Heart left ventricle (tissue), 16 donors: Measurements from ENCODE around the gene FPR1. TPM values are rescaled to one million over a fixed set of nuclear protein-coding genes. Genes with fewer than 3 reads are reported as not detected.

Source experiments
- ATAC-seq, 4 donors: fragments of 200-7000 bp; cut with Tn5 transposase; one replicate each; pipeline ENCODE4 v1.9.1; 2020 to 2022; ENCODE audit warnings: moderate library complexity in 4 of 4, mild to moderate bottlenecking in 3 of 4, moderate number of reproducible peaks in 1 of 4
- DNase-seq, 5 donors: peaks; one replicate each; pipeline ENCODE4 v3.0.0-alpha.2; 2020
- H3K27ac ChIP-seq, 12 donors: fragments of 200-600 bp; sonication (generic) in 4 of 12; one replicate each; pipeline versions ENCODE4 v1.5.0 to v1.8.0; 2016 to 2022; ENCODE audit warnings: mild to moderate bottlenecking in 2 of 12
- H3K27me3 ChIP-seq, 9 donors: fragments of 200-600 bp; sonication (generic) in 2 of 9; one replicate each; pipeline versions ENCODE4 v1.5.1 to v1.8.0; 2016 to 2022; ENCODE audit warnings: mild to moderate bottlenecking in 3 of 9
- H3K36me3 ChIP-seq, 9 donors: fragments of 200-600 bp; sonication (generic) in 2 of 9; one replicate each; pipeline versions ENCODE4 v1.5.0 to v1.8.0; 2018 to 2022; ENCODE audit warnings: mild to moderate bottlenecking in 2 of 9
- H3K4me1 ChIP-seq, 12 donors: fragments of 200-600 bp; sonication (generic) in 4 of 12; one replicate each; pipeline versions ENCODE4 v1.5.0 to v1.8.0; 2016 to 2022; ENCODE audit warnings: mild to moderate bottlenecking in 3 of 12
- H3K4me3 ChIP-seq, 12 donors: fragments of 200-600 bp; sonication (generic) in 4 of 12; one replicate each; pipeline versions ENCODE4 v1.5.0 to v1.8.0; 2017 to 2022; ENCODE audit warnings: mild to moderate bottlenecking in 9 of 12, moderate library complexity in 4 of 12
- H3K9me3 ChIP-seq, 12 donors: fragments of 200-600 bp; sonication (generic) in 4 of 12; one replicate each; pipeline versions ENCODE4 v1.5.0 to v1.8.0; 2016 to 2022; ENCODE audit warnings: mild to moderate bottlenecking in 1 of 12
- CTCF ChIP-seq, 12 donors: fragments of 200-600 bp; sonication (generic) in 4 of 12; IDR thresholded peaks; one replicate each; pipeline versions ENCODE4 v1.5.0 to v1.8.0; 2018 to 2022; ENCODE audit warnings: antibody characterized with exemption in 12 of 12, mild to moderate bottlenecking in 5 of 12
- POLR2A ChIP-seq, 2 donors: fragments of 450-650 bp; IDR thresholded peaks; one replicate each; pipeline ENCODE4 v1.6.1; 2017; ENCODE audit warnings: antibody characterized with exemption in 2 of 2, mild to moderate bottlenecking in 2 of 2, moderate library complexity in 2 of 2
- whole genome bisulfite sequencing, 4 donors: extraction: QIAGEN DNeasy Blood & Tissue Kit in 2 of 4; methylation state at CpG; one replicate each; pipeline versions ENCODE4 v1.1.5 to v1.1.7; 2013 to 2018; 5-methylcytosine and 5-hydroxymethylcytosine counted together
- intact Hi-C, 10 donors: fragments of 100-400 bp; cut with DNase I; formaldehyde crosslinking; loops; one replicate each; pipeline versions ENCODE4 v1.11.1 to v1.14.2; 2022
- polyA plus RNA-seq, 2 donors: library from polyadenylated mRNA; stranded (reverse); fragments of 200-250 nt; gene quantifications; one replicate each; pipeline ENCODE4 v1.2.3, GENCODE V29; 2013
- total RNA-seq, 9 donors: library from RNA; depleted of rRNA in 2 of 9; stranded (reverse); fragments of >200 nt in 2 of 9; fragmentation: NEBNext Ultra II Directional in 3 of 9; extraction: Animal tissue kit (Norgen Biotek cat#: 25700) in 3 of 9; gene quantifications; one replicate each; pipeline versions ENCODE4 v1.1.0 to v1.2.4, GENCODE V29; 2016 to 2023
- donor health status: ischemic (EF 13 %, LVEDD 7.1; RV severe dilation, severe dysfunction).
- donor health status: healthy with polysubstance abuse.
- donor health status: DM: no; HTN: yes; CAD: no.
- donor health status: DM: no; HTN: no; CAD: no.
- donor health status: ischemic (EF 25% LVEDD 6.9; RV normal size, moderate dysfunction).
- donor health status: ischemic (EF 25% LVEDD 5.7; RV mildly dilated, moderate dysfunction).
- donor health status: healthy.
- donor health status: DM: yes; HTN: yes; CAD: no.
- donor health status: ischemic (EF 35%, LVEDD 5.7; RV mildly dilated, moderate dysfunction).
- donor health status: nonischemic (EF 11% LVEDD 7.7; RV severe dilation, severe dysfunction).
- donor health status: DM: yes; HTN: yes; CAD: no.
- donor health status: PGD.
- donor health status: ischemic (EF 29% LVEDD 5.4; RV normal size, mild dysfunction).
- donor health status: nonischemic (EF 23%, LVEDD 6.1; RV moderate dilation, normal function).

The FPR1 gene
- total and polyA plus RNA-seq, 11 donors: 0.15 to 39.4 (median 4.7) TPM

- Histone ChIP-seq H3K4me1 (peaks cover 0 to 18% (median 4%) of the 10 kb centered on the region in 12 donors), H3K27me3 (peaks cover 14 to 90% (median 62%) of the 10 kb centered on the region in 9 donors), H3K36me3 (no peaks in the 10 kb centered on the region), H3K9me3 (no peaks in the 10 kb centered on the region), H3K4me3 (peak overlapping the region in 2 of 12 donors; percentile 4 to 26), H3K27ac (no peak overlapping the region)
- no peak for DNase-seq
- intact Hi-C loops: no loop called here
- no peak for ATAC-seq
- WGBS, 4 donors: 65 to 77% (median 74%) methylated on average over 2 of the region's 2 CpGs
- TF ChIP-seq POLR2A (IDR thresholded peaks at IDR 0.05): no peak
- no peak for TF ChIP-seq CTCF (IDR thresholded peaks at IDR 0.05)
Observed at GRCh38 chr19:51722492-51722891, 29.2 kb downstream of the FPR1 start.

- Histone ChIP-seq H3K27ac (no peak overlapping the region), H3K4me3 (no peak overlapping the region), H3K36me3 (no peaks in the 10 kb centered on the region), H3K9me3 (no peaks in the 10 kb centered on the region), H3K4me1 (peaks cover 0 to 18% (median 4%) of the 10 kb centered on the region in 12 donors), H3K27me3 (peaks cover 14 to 85% (median 56%) of the 10 kb centered on the region in 9 donors)
- TF ChIP-seq CTCF (IDR thresholded peaks at IDR 0.05): no peak
- TF ChIP-seq POLR2A (IDR thresholded peaks at IDR 0.05): no peak
- DNase-seq (no peak), ATAC-seq (no peak)
- intact Hi-C loops: no loop called here
- 68 to 77% (median 74%) methylated on average over 7 of the region's 7 CpGs for WGBS, 4 donors
Observed at GRCh38 chr19:51721905-51722304, 29.8 kb downstream of the FPR1 start.

GRCh38 chr19:51719251-51719988 lies 32.3 kb downstream of the FPR1 start:
- DNase-seq (no peak), ATAC-seq (peak in 1 of 4 donors; percentile 18)
- no peak for TF ChIP-seq CTCF (IDR thresholded peaks at IDR 0.05)
- no peak for TF ChIP-seq POLR2A (IDR thresholded peaks at IDR 0.05)
- 2 to 7% (median 5%) methylated on average over 41 to 83 of the region's 83 CpGs for WGBS, 4 donors
- no peak overlapping the region for H3K27ac ChIP-seq
- H3K4me3 ChIP-seq: peak overlapping the region in 11 of 12 donors; percentile 3 to 49 (median 34)
- intact Hi-C loops: loop anchor here in 2 of 10 donors (2.0 to 10.0 kb wide), 2 partner anchors 59 to 85 kb away; no protein-coding TSS in a partner anchor
- H3K27me3 ChIP-seq: peaks cover 14 to 82% (median 44%) of the 10 kb centered on the region in 9 donors
- H3K4me1 ChIP-seq: peaks cover 0 to 13% (median 4%) of the 10 kb centered on the region in 12 donors
- no peaks in the 10 kb centered on the region for H3K36me3 ChIP-seq
- H3K9me3 ChIP-seq: no peaks in the 10 kb centered on the region

GRCh38 chr19:51716925-51717324 lies 34.8 kb downstream of the FPR1 start:
- Histone ChIP-seq H3K27me3 (peaks cover 14 to 69% (median 36%) of the 10 kb centered on the region in 9 donors), H3K4me1 (peaks cover 0 to 10% (median 4%) of the 10 kb centered on the region in 12 donors), H3K9me3 (no peaks in the 10 kb centered on the region), H3K4me3 (no peak overlapping the region), H3K27ac (no peak overlapping the region), H3K36me3 (no peaks in the 10 kb centered on the region)
- ATAC-seq (no peak), DNase-seq (no peak)
- intact Hi-C loops: loop anchor here in 1 of 10 donors (10.0 kb wide), 1 partner anchor 88 kb away; no protein-coding TSS in a partner anchor
- WGBS, 4 donors: 83 to 91% (median 85%) methylated on average over 11 of the region's 11 CpGs
- TF ChIP-seq POLR2A (IDR thresholded peaks at IDR 0.05): no peak
- TF ChIP-seq CTCF (IDR thresholded peaks at IDR 0.05): no peak
